ENCODE results near the gene AVPR2.

AVPR2 gene

GRCh38 chrX:153907456-153907855, 3.0 kb downstream of the AVPR2 start:
- TF ChIP-seq SNAI2 (CRISPR knock-in tag; IDR thresholded peaks at IDR 0.05) (no peak), TSHZ2 (CRISPR knock-in tag; IDR thresholded peaks at IDR 0.05) (no peak), CSDC2 (CRISPR knock-in tag; IDR thresholded peaks at IDR 0.05) (no peak), OSR1 (CRISPR knock-in tag; IDR thresholded peaks at IDR 0.05) (no peak), ZNF565 (CRISPR knock-in tag; conservative IDR thresholded peaks at IDR 0.05; ENCODE audit: low read depth) (no peak)
- no peak for ATAC-seq

GRCh38 chrX:153908219-153908860, 3.9 kb downstream of the AVPR2 start:
- no peak for ATAC-seq
- no peak for TF ChIP-seq ZNF565 (CRISPR knock-in tag; conservative IDR thresholded peaks at IDR 0.05; ENCODE audit: low read depth)
- no peak for TF ChIP-seq ISL1 (CRISPR knock-in tag; IDR thresholded peaks at IDR 0.05)
- no peak for TF ChIP-seq ZNF8 (CRISPR knock-in tag; IDR thresholded peaks at IDR 0.05)
- no peak for TF ChIP-seq BACH2 (CRISPR knock-in tag; IDR thresholded peaks at IDR 0.05; ENCODE audit: borderline replicate concordance)
- no peak for TF ChIP-seq ZNF70 (CRISPR knock-in tag; IDR thresholded peaks at IDR 0.05)
- TF ChIP-seq POU6F1 (CRISPR knock-in tag; IDR thresholded peaks at IDR 0.05; ENCODE audit: borderline replicate concordance, low read depth): no peak
- no peak for TF ChIP-seq PPARA (CRISPR knock-in tag; IDR thresholded peaks at IDR 0.05; ENCODE audit: borderline replicate concordance)
- TF ChIP-seq ZFP3 (CRISPR knock-in tag; IDR thresholded peaks at IDR 0.05): no peak

- TF ChIP-seq PPARA (CRISPR knock-in tag; IDR thresholded peaks at IDR 0.05; ENCODE audit: borderline replicate concordance): no peak
- no peak for TF ChIP-seq CSDC2 (CRISPR knock-in tag; IDR thresholded peaks at IDR 0.05)
- no peak for TF ChIP-seq BACH2 (CRISPR knock-in tag; IDR thresholded peaks at IDR 0.05; ENCODE audit: borderline replicate concordance)
- no peak for TF ChIP-seq POU6F1 (CRISPR knock-in tag; IDR thresholded peaks at IDR 0.05; ENCODE audit: borderline replicate concordance, low read depth)
- no peak for TF ChIP-seq ISL1 (CRISPR knock-in tag; IDR thresholded peaks at IDR 0.05)
- no peak for TF ChIP-seq TCF4 (CRISPR knock-in tag; IDR thresholded peaks at IDR 0.05; ENCODE audit: borderline replicate concordance)
- TF ChIP-seq ESRRG (CRISPR knock-in tag; IDR thresholded peaks at IDR 0.05): no peak
- no peak for TF ChIP-seq TSHZ2 (CRISPR knock-in tag; IDR thresholded peaks at IDR 0.05)
- no peak for TF ChIP-seq SNAI2 (CRISPR knock-in tag; IDR thresholded peaks at IDR 0.05)
- TF ChIP-seq ZNF70 (CRISPR knock-in tag; IDR thresholded peaks at IDR 0.05): no peak
- TF ChIP-seq CREB5 (CRISPR knock-in tag; IDR thresholded peaks at IDR 0.05; ENCODE audit: low read depth): no peak
- TF ChIP-seq TOX (CRISPR knock-in tag; IDR thresholded peaks at IDR 0.05; ENCODE audit: borderline replicate concordance): no peak
- no peak for TF ChIP-seq OSR1 (CRISPR knock-in tag; IDR thresholded peaks at IDR 0.05)
- peak; percentile 29 for ATAC-seq
These were observed 4.8 kb downstream of the AVPR2 start for GRCh38 chrX:153909024-153909979.
